HEK293T (cell line): ENCODE data around the gene HECA.
A peak's percentile ranks its signal among the peaks of the same experiment; 100 is the strongest.

ENCODE experiments used
- CTCF ChIA-PET: fragments of 350-600 bp; formaldehyde crosslinking; extraction: SDS; loops from one replicate; lab custom pipeline; 2021; ENCODE audit warnings: antibody characterized with exemption, inconsistent platforms; lab: Yijun Ruan, JAX
- POLR2A ChIA-PET: fragments of 350-600 bp; formaldehyde crosslinking; extraction: SDS; loops from one replicate; lab custom pipeline; 2020; ENCODE audit warnings: antibody characterized with exemption, inconsistent platforms; lab: Yijun Ruan, JAX
- DNase-seq: peaks from one replicate; pipeline ENCODE4 v3.0.0; 2012; ENCODE audit warnings: mixed read lengths; ENCODE audit errors: extremely low spot score
- ARNT ChIP-seq: fragments of 450-650 bp; IDR thresholded peaks from 2 replicates; pipeline ENCODE4 v1.6.1; 2017; ENCODE audit warnings: mild to moderate bottlenecking
- BHLHE40 ChIP-seq: fragments of 450-650 bp; IDR thresholded peaks from 2 replicates; pipeline ENCODE4 v1.6.1; 2016; ENCODE audit warnings: mild to moderate bottlenecking, moderate library complexity, borderline replicate concordance
- CTBP1 ChIP-seq: fragments of 450-650 bp; IDR thresholded peaks from 2 replicates; pipeline ENCODE4 v1.6.1; 2016; ENCODE audit warnings: borderline replicate concordance
- ELF4 ChIP-seq: fragments of 450-650 bp; IDR thresholded peaks from 2 replicates; pipeline ENCODE4 v1.6.1; 2017; ENCODE audit warnings: antibody characterized with exemption
- FOXA1 ChIP-seq: fragments of 450-650 bp; IDR thresholded peaks from 2 replicates; pipeline ENCODE4 v1.6.1; 2016; ENCODE audit warnings: mild to moderate bottlenecking
- FOXK2 ChIP-seq: fragments of 450-650 bp; IDR thresholded peaks from 2 replicates; pipeline ENCODE4 v1.6.1; 2016; ENCODE audit warnings: mild to moderate bottlenecking
- FOXM1 ChIP-seq: fragments of 450-650 bp; IDR thresholded peaks from 2 replicates; pipeline ENCODE4 v1.6.1; 2017; ENCODE audit warnings: mild to moderate bottlenecking, borderline replicate concordance
- HDGF ChIP-seq: fragments of 450-650 bp; IDR thresholded peaks from 2 replicates; pipeline ENCODE4 v1.6.1; 2017; ENCODE audit warnings: antibody characterized with exemption, borderline replicate concordance
- L3MBTL2 ChIP-seq: fragments of 450-650 bp; conservative IDR thresholded peaks from 2 replicates; pipeline ENCODE4 v1.6.1; 2016; ENCODE audit warnings: mild to moderate bottlenecking
- LEF1 ChIP-seq: fragments of 450-650 bp; IDR thresholded peaks from 2 replicates; pipeline ENCODE4 v1.6.1; 2017; ENCODE audit warnings: mild to moderate bottlenecking, borderline replicate concordance
- NFRKB ChIP-seq: fragments of 450-650 bp; IDR thresholded peaks from 2 replicates; pipeline ENCODE4 v1.6.1; 2016; ENCODE audit warnings: mild to moderate bottlenecking, moderate library complexity
- PKNOX1 ChIP-seq: fragments of 450-650 bp; IDR thresholded peaks from 2 replicates; pipeline ENCODE4 v1.6.1; 2016
- SP1 ChIP-seq: fragments of 450-650 bp; IDR thresholded peaks from 2 replicates; pipeline ENCODE4 v1.6.1; 2017
- SUZ12 ChIP-seq: fragments of 450-650 bp; IDR thresholded peaks from 2 replicates; pipeline ENCODE4 v1.6.1; 2016; ENCODE audit warnings: mild to moderate bottlenecking
- TARDBP ChIP-seq: fragments of 450-650 bp; IDR thresholded peaks from 2 replicates; pipeline ENCODE4 v1.6.1; 2016
- ZNF384 ChIP-seq: fragments of 450-650 bp; IDR thresholded peaks from 2 replicates; pipeline ENCODE4 v1.6.1; 2016

The HECA gene

GRCh38 chr6:139145661-139146060 lies 10.8 kb downstream of the HECA start:
- no peak for TF ChIP-seq FOXA1
- TF ChIP-seq LEF1, result no peak
- TF ChIP-seq ZNF384, result no peak
- TF ChIP-seq HDGF, result no peak
- TF ChIP-seq FOXM1, result no peak
- no peak for TF ChIP-seq CTBP1
- no peak for TF ChIP-seq SP1
- TF ChIP-seq PKNOX1, result no peak
- TF ChIP-seq ELF4, result no peak
- no peak for TF ChIP-seq FOXK2
- TF ChIP-seq SUZ12, result no peak
- TF ChIP-seq TARDBP, result no peak
- no peak for TF ChIP-seq BHLHE40
- no peak for TF ChIP-seq ARNT
- no peak for TF ChIP-seq L3MBTL2
- no peak for DNase-seq
- ChIA-PET CTCF (interaction anchor here (0.7 kb wide), 1 partner anchor 8 kb away, joined by 3 read pairs; no protein-coding TSS in a partner anchor), POLR2A (no interaction called here)

- ChIA-PET CTCF (no interaction called here), POLR2A (no interaction called here)
- DNase-seq, result no peak
- TF ChIP-seq HDGF, result no peak
- peak; percentile 89 for TF ChIP-seq PKNOX1
These were observed 11.4 kb downstream of the HECA start for GRCh38 chr6:139146317-139146726.

- DNase-seq, result no peak
- ChIA-PET CTCF (no interaction called here), POLR2A (no interaction called here)
- no peak for TF ChIP-seq ARNT
- TF ChIP-seq HDGF, result no peak
- no peak for TF ChIP-seq FOXM1
- no peak for TF ChIP-seq FOXA1
- TF ChIP-seq TARDBP, result no peak
- no peak for TF ChIP-seq LEF1
- no peak for TF ChIP-seq SUZ12
These were observed 12.7 kb downstream of the HECA start for GRCh38 chr6:139147628-139148027.

- POLR2A ChIA-PET, result no interaction called here
- DNase-seq, result no peak
- TF ChIP-seq ARNT (no peak), ZNF384 (peak; percentile 62)
- CTCF ChIA-PET, result interaction anchor here (0.7 kb wide), 1 partner anchor 179 kb away, joined by 3 read pairs; no protein-coding TSS in a partner anchor
These were observed 13.8 kb downstream of the HECA start for GRCh38 chr6:139148557-139149235.

DNA sequence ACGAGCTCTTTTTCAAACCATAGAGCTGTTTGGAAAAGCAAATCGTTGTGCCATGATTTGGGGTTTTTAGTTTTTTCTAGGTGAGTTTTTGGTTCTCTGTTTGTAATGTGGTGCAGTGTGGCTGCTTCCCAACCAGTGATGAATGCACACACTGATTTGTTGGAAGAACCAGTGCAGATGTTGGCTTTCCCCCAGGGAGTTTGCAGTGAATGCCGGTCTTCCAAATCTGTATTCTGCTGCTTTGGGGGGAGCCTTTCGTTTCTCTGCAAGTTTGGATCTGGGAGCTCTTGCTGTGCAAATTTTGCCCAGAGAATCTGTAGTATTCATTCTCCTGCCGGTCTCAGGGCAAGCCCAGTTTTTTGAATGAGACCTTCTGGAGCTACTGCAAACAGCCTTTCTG lies 14.5 kb downstream of the HECA start:
- POLR2A ChIA-PET, result no interaction called here
- DNase-seq, result no peak
- TF ChIP-seq FOXK2, result no peak
- no peak for TF ChIP-seq SUZ12
- no peak for TF ChIP-seq NFRKB
- TF ChIP-seq FOXA1, result no peak
- TF ChIP-seq HDGF, result no peak
- TF ChIP-seq CTBP1, result no peak
- no peak for TF ChIP-seq LEF1
- TF ChIP-seq SP1, result no peak
- TF ChIP-seq PKNOX1, result no peak
- TF ChIP-seq ZNF384, result no peak
- TF ChIP-seq ARNT, result no peak
- no peak for TF ChIP-seq BHLHE40
- TF ChIP-seq ELF4, result no peak
- no peak for TF ChIP-seq TARDBP
- no peak for TF ChIP-seq L3MBTL2
- TF ChIP-seq FOXM1, result no peak
- CTCF ChIA-PET, result interaction anchor here (0.6 kb wide), 1 partner anchor 237 kb away, joined by 4 read pairs; no protein-coding TSS in a partner anchor

GRCh38 chr6:139150920-139151319 lies 16.0 kb downstream of the HECA start:
- no peak for TF ChIP-seq FOXA1
- no peak for TF ChIP-seq SUZ12
- TF ChIP-seq FOXM1, result no peak
- TF ChIP-seq ELF4, result no peak
- TF ChIP-seq SP1, result no peak
- no peak for TF ChIP-seq L3MBTL2
- no peak for TF ChIP-seq ARNT
- no peak for TF ChIP-seq LEF1
- TF ChIP-seq FOXK2, result no peak
- TF ChIP-seq NFRKB, result no peak
- TF ChIP-seq ZNF384, result no peak
- no peak for TF ChIP-seq PKNOX1
- no peak for TF ChIP-seq HDGF
- no peak for TF ChIP-seq CTBP1
- TF ChIP-seq TARDBP, result no peak
- no peak for TF ChIP-seq BHLHE40
- no peak for DNase-seq
- ChIA-PET POLR2A (no interaction called here), CTCF (interaction anchor here (0.7 kb wide), 1 partner anchor 170 kb away, joined by 3 read pairs; no protein-coding TSS in a partner anchor)
